Measurements from ENCODE around the gene PCP4L1.

Gene PCP4L1

DNA sequence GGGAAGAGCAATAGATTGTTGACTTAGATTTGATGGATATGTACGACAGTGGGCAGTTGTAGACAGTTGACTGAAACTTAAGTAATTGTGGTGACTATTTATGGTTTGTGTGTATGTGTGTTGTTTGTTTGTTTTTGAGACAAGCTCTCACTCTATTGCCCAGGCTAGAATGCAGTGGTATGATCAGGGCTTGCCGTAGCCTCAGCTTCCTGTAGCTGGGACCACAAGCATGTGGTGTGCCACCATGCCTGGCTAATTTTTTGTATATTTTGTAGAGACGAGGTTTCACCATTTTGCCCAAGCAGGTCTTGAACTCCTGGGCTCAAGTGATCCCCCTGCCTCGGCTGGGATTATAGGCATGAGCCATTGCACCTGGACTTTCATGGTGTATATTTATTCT, 65.5 kb downstream of the PCP4L1 start:
- DNase-seq: no peak

DNA sequence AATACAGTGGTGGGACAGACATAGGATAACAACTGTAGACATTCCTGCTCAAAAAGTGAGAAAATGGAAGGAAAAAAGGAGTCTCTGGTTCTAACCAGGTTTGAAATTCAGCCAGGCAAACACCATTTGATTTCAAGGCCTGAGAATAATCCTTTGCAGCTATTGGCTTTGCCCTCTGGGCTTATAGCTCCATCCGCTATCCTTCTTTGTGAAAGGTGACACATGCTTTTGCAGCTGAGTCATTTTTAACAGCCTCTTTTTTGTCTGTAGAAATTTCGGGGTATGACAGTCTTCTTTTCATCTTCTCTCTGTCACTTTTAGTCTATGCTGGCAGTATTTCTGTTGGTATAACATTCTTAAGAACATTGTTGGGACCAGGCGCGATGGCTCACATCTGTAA, 71.8 kb downstream of the PCP4L1 start:
- no peak for DNase-seq

DNA sequence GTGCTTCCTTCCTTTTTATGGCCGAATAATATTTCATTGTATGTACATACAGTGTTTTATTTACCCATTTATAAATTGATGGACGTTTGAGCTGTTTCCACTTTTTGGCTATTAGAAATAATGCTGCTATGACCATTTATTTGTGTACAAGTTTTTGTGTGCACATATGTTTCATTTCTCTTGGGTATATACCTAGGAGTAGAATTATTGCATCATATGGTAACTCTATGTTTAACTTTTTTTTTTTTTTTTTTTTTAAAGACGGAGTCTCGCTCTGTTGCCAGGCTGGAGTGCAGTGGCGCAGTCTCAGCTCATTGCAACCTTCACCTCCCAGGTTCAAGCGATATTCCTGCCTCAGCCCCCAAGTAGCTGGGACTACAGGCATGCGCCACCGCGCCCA, 74.6 kb downstream of the PCP4L1 start:
- no peak for DNase-seq

All from NCI-H1048 (cell line).